Hepatocyte (in vitro differentiated cells): ENCODE results near the gene PITX1.

Experiments
- EZH2phosphoT487 ChIP-seq: fragments of 200-600 bp; sonication (generic); IDR thresholded peaks from one replicate; pipeline ENCODE4 v1.6.1; 2018; ENCODE audit warnings: antibody characterized with exemption, mild to moderate bottlenecking, low read depth, moderate library complexity; ENCODE audit not compliant: unreplicated experiment, severe bottlenecking
- TF ChIP-seq, protein P1 (sequence below): fragments of 200-600 bp; sonication (generic); IDR thresholded peaks from 2 replicates; pipeline ENCODE4 v1.5.1; 2016; ENCODE audit warnings: antibody characterized with exemption, mild to moderate bottlenecking; ENCODE audit not compliant: poor library complexity

DNA sequence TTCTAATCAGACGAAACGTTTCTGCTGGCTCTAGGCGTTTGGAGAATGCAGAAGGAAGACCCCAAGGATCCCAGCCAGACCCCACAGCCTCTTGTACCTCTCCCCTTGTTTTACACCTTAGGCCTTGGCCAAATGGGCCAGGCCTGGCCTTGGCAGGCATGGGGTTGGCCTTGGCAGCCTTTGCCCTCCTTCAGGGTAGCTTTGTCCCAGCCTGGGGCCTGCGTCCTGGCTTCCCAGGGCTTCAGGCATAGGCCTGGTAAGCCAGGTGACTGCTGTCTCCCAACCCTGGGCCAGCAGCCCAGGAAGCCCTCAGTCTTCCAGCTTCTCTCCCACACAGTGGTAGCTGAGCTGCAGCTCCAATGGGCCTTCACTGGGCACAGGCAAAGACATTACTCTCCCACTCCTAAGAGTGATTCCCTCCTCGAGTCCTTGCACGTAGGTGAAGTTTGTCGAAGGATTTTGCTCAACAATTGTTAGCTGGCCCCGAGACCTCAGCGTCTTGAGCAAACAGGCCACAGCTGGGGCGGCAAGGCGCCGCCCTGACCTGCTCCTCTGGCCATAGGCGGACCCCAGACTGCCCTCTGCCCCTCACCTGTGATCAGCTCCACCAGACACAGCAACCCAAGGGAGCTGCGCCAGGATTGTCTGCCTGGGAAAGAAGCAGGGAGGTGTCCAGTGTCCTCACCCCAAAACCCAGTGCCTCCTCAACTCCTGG, 1.1 kb upstream of the PITX1 start:
- TF ChIP-seq, protein P1, sequence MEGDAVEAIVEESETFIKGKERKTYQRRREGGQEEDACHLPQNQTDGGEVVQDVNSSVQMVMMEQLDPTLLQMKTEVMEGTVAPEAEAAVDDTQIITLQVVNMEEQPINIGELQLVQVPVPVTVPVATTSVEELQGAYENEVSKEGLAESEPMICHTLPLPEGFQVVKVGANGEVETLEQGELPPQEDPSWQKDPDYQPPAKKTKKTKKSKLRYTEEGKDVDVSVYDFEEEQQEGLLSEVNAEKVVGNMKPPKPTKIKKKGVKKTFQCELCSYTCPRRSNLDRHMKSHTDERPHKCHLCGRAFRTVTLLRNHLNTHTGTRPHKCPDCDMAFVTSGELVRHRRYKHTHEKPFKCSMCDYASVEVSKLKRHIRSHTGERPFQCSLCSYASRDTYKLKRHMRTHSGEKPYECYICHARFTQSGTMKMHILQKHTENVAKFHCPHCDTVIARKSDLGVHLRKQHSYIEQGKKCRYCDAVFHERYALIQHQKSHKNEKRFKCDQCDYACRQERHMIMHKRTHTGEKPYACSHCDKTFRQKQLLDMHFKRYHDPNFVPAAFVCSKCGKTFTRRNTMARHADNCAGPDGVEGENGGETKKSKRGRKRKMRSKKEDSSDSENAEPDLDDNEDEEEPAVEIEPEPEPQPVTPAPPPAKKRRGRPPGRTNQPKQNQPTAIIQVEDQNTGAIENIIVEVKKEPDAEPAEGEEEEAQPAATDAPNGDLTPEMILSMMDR: no peak
- no peak for TF ChIP-seq EZH2phosphoT487
